ENCODE measurements around the gene ENDOV.

ENDOV gene

GRCh38 chr17:80465327-80465974, 50.5 kb downstream of the ENDOV start:
- CTCF ChIA-PET = interaction anchor here (0.7 kb wide), 1 partner anchor 11 kb away, joined by 3 read pairs; no protein-coding TSS in a partner anchor
- POLR2A ChIA-PET = interaction anchor here (1.0 to 9.3 kb wide), 2 partner anchors 10 to 79 kb away, joined by 4 to 104 read pairs; partner anchors contain the start of gene RPTOR
- TF ChIP-seq ZNF384 (IDR thresholded peaks at IDR 0.05) = no peak
- TF ChIP-seq CTBP1 (IDR thresholded peaks at IDR 0.05; ENCODE audit: borderline replicate concordance) = no peak
- TF ChIP-seq LEF1 (IDR thresholded peaks at IDR 0.05; ENCODE audit: borderline replicate concordance) = no peak
- TF ChIP-seq SP1 (IDR thresholded peaks at IDR 0.05) = no peak
- TF ChIP-seq SUZ12 (IDR thresholded peaks at IDR 0.05) = no peak
- no peak for TF ChIP-seq BHLHE40 (IDR thresholded peaks at IDR 0.05; ENCODE audit: borderline replicate concordance)
- no peak for TF ChIP-seq TARDBP (IDR thresholded peaks at IDR 0.05)
- no peak for TF ChIP-seq ARNT (IDR thresholded peaks at IDR 0.05)
- no peak for TF ChIP-seq FOXA1 (IDR thresholded peaks at IDR 0.05)
- TF ChIP-seq FOXM1 (IDR thresholded peaks at IDR 0.05; ENCODE audit: borderline replicate concordance) = no peak
- TF ChIP-seq HDGF (IDR thresholded peaks at IDR 0.05; ENCODE audit: borderline replicate concordance) = no peak
- DNase-seq (ENCODE audit: extremely low spot score) = no peak

DNA sequence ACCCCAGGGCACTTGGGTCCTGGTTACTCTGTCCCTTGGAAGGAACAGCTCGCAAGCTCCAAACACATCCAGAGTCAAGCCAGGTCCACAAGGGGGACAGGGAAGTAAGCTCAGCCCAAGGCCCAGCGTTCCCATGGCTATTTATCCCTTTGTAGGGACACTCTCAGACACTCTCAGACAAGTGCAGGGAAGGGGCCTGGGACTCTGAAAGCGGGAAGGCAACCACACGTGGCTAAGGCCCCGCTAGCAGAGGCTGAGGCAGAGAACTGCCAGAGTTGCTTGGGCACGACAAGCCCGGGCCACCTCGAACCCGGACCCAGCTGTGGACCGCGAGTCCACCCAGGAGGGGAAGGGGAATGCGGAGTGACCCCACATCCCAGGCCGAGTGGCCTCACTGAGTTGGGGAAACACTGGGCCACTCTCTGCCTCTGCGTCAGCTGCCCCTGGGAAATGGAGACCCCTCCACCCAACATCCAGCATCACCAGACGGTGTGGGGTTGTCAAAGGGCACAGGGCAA, 51.3 kb downstream of the ENDOV start:
- POLR2A ChIA-PET = interaction anchor here (9.3 kb wide), 1 partner anchor 11 kb away, joined by 104 read pairs; no protein-coding TSS in a partner anchor
- DNase-seq (ENCODE audit: extremely low spot score) = no peak
- CTCF ChIA-PET = no interaction called here
- no peak for TF ChIP-seq ELF4 (IDR thresholded peaks at IDR 0.05)
- no peak for TF ChIP-seq FOXA1 (IDR thresholded peaks at IDR 0.05)
- TF ChIP-seq FOXK2 (IDR thresholded peaks at IDR 0.05) = no peak
- TF ChIP-seq L3MBTL2 (conservative IDR thresholded peaks at IDR 0.05) = no peak
- TF ChIP-seq LEF1 (IDR thresholded peaks at IDR 0.05; ENCODE audit: borderline replicate concordance) = no peak
- TF ChIP-seq BHLHE40 (IDR thresholded peaks at IDR 0.05; ENCODE audit: borderline replicate concordance) = no peak
- no peak for TF ChIP-seq ARNT (IDR thresholded peaks at IDR 0.05)
- TF ChIP-seq ZNF384 (IDR thresholded peaks at IDR 0.05) = no peak
- no peak for TF ChIP-seq FOXM1 (IDR thresholded peaks at IDR 0.05; ENCODE audit: borderline replicate concordance)
- no peak for TF ChIP-seq SP1 (IDR thresholded peaks at IDR 0.05)
- no peak for TF ChIP-seq NFRKB (IDR thresholded peaks at IDR 0.05)
- TF ChIP-seq HDGF (IDR thresholded peaks at IDR 0.05; ENCODE audit: borderline replicate concordance) = no peak
- TF ChIP-seq, protein P1, sequence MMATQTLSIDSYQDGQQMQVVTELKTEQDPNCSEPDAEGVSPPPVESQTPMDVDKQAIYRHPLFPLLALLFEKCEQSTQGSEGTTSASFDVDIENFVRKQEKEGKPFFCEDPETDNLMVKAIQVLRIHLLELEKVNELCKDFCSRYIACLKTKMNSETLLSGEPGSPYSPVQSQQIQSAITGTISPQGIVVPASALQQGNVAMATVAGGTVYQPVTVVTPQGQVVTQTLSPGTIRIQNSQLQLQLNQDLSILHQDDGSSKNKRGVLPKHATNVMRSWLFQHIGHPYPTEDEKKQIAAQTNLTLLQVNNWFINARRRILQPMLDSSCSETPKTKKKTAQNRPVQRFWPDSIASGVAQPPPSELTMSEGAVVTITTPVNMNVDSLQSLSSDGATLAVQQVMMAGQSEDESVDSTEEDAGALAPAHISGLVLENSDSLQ (IDR thresholded peaks at IDR 0.05) = no peak
- TF ChIP-seq CTBP1 (IDR thresholded peaks at IDR 0.05; ENCODE audit: borderline replicate concordance) = no peak
- TF ChIP-seq TARDBP (IDR thresholded peaks at IDR 0.05) = no peak
- TF ChIP-seq SUZ12 (IDR thresholded peaks at IDR 0.05) = no peak

- DNase-seq (ENCODE audit: extremely low spot score) = no peak
- ChIA-PET POLR2A (interaction anchor here (9.3 kb wide), 1 partner anchor 13 kb away, joined by 104 read pairs; no protein-coding TSS in a partner anchor), CTCF (no interaction called here)
- TF ChIP-seq ZNF384 (IDR thresholded peaks at IDR 0.05) (no peak), ARNT (IDR thresholded peaks at IDR 0.05) (no peak), FOXA1 (IDR thresholded peaks at IDR 0.05) (no peak), TARDBP (IDR thresholded peaks at IDR 0.05) (no peak)
These were observed 53.3 kb downstream of the ENDOV start for GRCh38 chr17:80468242-80468641.

GRCh38 chr17:80468781-80469493, 54.0 kb downstream of the ENDOV start:
- DNase-seq (ENCODE audit: extremely low spot score) = no peak
- ChIA-PET CTCF (interaction anchor here (0.8 kb wide), 1 partner anchor 13 kb away, joined by 5 read pairs; no protein-coding TSS in a partner anchor), POLR2A (interaction anchor here (1.0 to 9.3 kb wide), 2 partner anchors 13 to 565 kb away, joined by 3 to 104 read pairs; no protein-coding TSS in a partner anchor)
- TF ChIP-seq BHLHE40 (IDR thresholded peaks at IDR 0.05; ENCODE audit: borderline replicate concordance) (no peak), LEF1 (IDR thresholded peaks at IDR 0.05; ENCODE audit: borderline replicate concordance) (no peak), ZNF384 (IDR thresholded peaks at IDR 0.05) (no peak), FOXA1 (IDR thresholded peaks at IDR 0.05) (no peak), TARDBP (IDR thresholded peaks at IDR 0.05) (no peak), L3MBTL2 (conservative IDR thresholded peaks at IDR 0.05) (no peak), SP1 (IDR thresholded peaks at IDR 0.05) (no peak), NFRKB (IDR thresholded peaks at IDR 0.05) (no peak), CTBP1 (IDR thresholded peaks at IDR 0.05; ENCODE audit: borderline replicate concordance) (no peak), SUZ12 (IDR thresholded peaks at IDR 0.05) (no peak), ARNT (IDR thresholded peaks at IDR 0.05) (no peak), FOXM1 (IDR thresholded peaks at IDR 0.05; ENCODE audit: borderline replicate concordance) (no peak)
- TF ChIP-seq, protein P1 (IDR thresholded peaks at IDR 0.05) = no peak

DNA sequence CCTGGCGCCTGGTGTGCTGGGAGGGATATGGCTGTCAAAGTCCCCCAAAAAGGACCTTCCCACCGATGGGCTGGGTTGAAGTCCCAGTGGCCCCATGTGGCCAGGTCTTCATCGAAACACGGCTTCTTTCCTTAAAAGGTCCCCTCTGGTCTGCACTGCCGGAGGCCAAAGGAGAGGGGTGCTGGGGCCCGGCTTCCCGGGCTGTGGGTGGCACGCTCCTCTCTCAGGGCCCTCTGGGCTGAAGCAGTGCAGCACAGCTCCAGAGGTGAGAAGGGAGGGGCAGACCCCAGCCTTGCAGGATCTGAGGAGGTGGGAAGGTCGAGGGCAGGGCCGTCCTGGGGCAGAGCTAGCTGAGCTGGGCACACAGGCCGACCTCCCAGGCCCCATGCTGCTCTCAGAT, 54.7 kb downstream of the ENDOV start:
- ChIA-PET POLR2A (interaction anchor here (1.0 to 9.3 kb wide), 2 partner anchors 14 to 565 kb away, joined by 3 to 104 read pairs; no protein-coding TSS in a partner anchor), CTCF (interaction anchor here (0.8 kb wide), 1 partner anchor 13 kb away, joined by 5 read pairs; no protein-coding TSS in a partner anchor)
- TF ChIP-seq TARDBP (IDR thresholded peaks at IDR 0.05) = no peak
- TF ChIP-seq ZNF384 (IDR thresholded peaks at IDR 0.05) = no peak
- TF ChIP-seq FOXA1 (IDR thresholded peaks at IDR 0.05) = no peak
- DNase-seq (ENCODE audit: extremely low spot score) = no peak

- TF ChIP-seq TARDBP (IDR thresholded peaks at IDR 0.05) (no peak), HDGF (IDR thresholded peaks at IDR 0.05; ENCODE audit: borderline replicate concordance) (no peak), ZNF384 (IDR thresholded peaks at IDR 0.05) (no peak), BHLHE40 (IDR thresholded peaks at IDR 0.05; ENCODE audit: borderline replicate concordance) (no peak), FOXM1 (IDR thresholded peaks at IDR 0.05; ENCODE audit: borderline replicate concordance) (no peak), SUZ12 (IDR thresholded peaks at IDR 0.05) (no peak), LEF1 (IDR thresholded peaks at IDR 0.05; ENCODE audit: borderline replicate concordance) (no peak), ARNT (IDR thresholded peaks at IDR 0.05) (no peak), L3MBTL2 (conservative IDR thresholded peaks at IDR 0.05) (no peak)
- TF ChIP-seq, protein P1 (IDR thresholded peaks at IDR 0.05) = no peak
- ChIA-PET CTCF (no interaction called here), POLR2A (interaction anchor here (9.3 kb wide), 1 partner anchor 15 kb away, joined by 104 read pairs; no protein-coding TSS in a partner anchor)
- DNase-seq (ENCODE audit: extremely low spot score) = no peak
These were observed 55.6 kb downstream of the ENDOV start for GRCh38 chr17:80470603-80471002.
